ENCODE data around the gene ORMDL3. TPM values are rescaled to one million over a fixed set of nuclear protein-coding genes. Genes with fewer than 3 reads are reported as not detected.
"Not testable (repeated sequence)": the region's sequence is repeated elsewhere in the genome, so short reads cannot be mapped to it uniquely, and the experiment has no call there.

Gene ORMDL3
- total and polyA plus RNA-seq, 10 of the 15 experiments (the other 5 are each of a cell fraction or from before 2014, with no cell fraction given) = 8.8 to 98.1 (median 49.9) TPM

DNA sequence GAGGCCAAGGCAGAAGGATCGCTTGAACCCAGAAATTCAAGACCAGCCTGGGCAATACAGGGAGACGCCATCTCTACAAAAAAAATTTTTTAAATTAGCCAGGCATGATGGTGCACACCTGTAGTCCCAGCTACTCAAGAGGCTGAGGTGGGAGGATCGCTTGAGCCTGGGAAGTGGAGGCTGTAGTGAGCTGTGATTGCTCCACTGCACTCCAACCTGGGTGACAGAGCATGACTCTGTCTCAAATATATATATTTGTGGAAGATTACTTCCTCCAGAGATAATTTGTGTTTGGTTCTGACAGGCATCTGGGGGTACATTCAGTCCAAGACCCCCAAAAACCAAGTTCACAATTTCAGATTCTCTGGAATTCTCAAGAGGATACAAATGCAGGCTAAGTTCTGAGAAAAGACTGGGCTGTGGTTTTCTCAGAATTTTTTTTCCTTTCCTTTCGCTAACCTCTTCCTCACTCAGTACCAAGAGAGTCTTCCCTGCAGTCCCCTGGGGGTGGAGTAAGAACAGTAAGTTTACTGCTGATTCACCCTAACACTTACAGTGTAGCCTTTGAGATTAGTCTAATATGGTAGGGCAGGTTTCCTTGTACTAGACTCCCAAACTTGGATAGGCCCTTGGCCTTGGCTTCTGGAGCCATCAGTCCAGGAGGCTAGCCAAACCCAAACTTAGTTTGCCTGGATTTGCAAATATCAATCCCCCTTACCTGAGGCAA, 24.1 kb downstream of the ORMDL3 start:
- Histone ChIP-seq H3K27ac (ENCODE audit: control insufficient read depth, insufficient read depth) (peak overlapping the region; percentile 13; the same call in 1 of the 2 replicates), H3K4me1 (ENCODE audit: control insufficient read depth, insufficient read depth, low read length) (no peaks in the 10 kb centered on the region; the same call in 1 of the 2 replicates), H3K4me3 (no peak overlapping the region), H3K36me3 (ENCODE audit: control insufficient read depth in 2 of 2, insufficient read depth in 2 of 2, low read length in 1 of 2) (peaks cover 0 to 8% of the 10 kb centered on the region in 2 experiments; a peak in 2 of 4 replicates), H2AFZ (ENCODE audit: control insufficient read depth, low read depth, low read length) (no peak overlapping the region), H3K4me2 (ENCODE audit: control insufficient read depth, insufficient read depth) (no peak overlapping the region), H3K9me3 (replicated peaks; ENCODE audit: control insufficient read depth, insufficient read depth, low read length) (no peaks in the 10 kb centered on the region), H3K79me2 (ENCODE audit: control insufficient read depth, insufficient read depth, low read length) (no peaks in the 10 kb centered on the region), H3K27me3 (replicated peaks in 1 of 2; ENCODE audit: control insufficient read depth in 2 of 2, insufficient read depth in 2 of 2, low read length in 1 of 2) (no peaks in the 10 kb centered on the region), H4K20me1 (ENCODE audit: control insufficient read depth, insufficient read depth) (no peaks in the 10 kb centered on the region), H3K9ac (ENCODE audit: control insufficient read depth, insufficient read depth, low read length) (no peak overlapping the region)
- TF ChIP-seq USF1 (IDR thresholded peaks at IDR 0.05; ENCODE audit: borderline replicate concordance, extremely low read length, insufficient read depth, low read depth, low read length) (no peak), RUNX3 (IDR thresholded peaks at IDR 0.05; ENCODE audit: low read length) (peak; percentile 21; the same call in 1 of the 2 replicates), MEF2B (IDR thresholded peaks at IDR 0.05; ENCODE audit: partially characterized antibody, poor library complexity, severe bottlenecking) (peak; percentile 86), IKZF1 (conservative IDR thresholded peaks at IDR 0.05) (peak; percentile 55), BACH1 (IDR thresholded peaks at IDR 0.05; ENCODE audit: borderline replicate concordance) (no peak), IKZF2 (IDR thresholded peaks at IDR 0.05) (peak; percentile 24 to 38; a peak in 3 of 4 replicates), ZNF592 (IDR thresholded peaks at IDR 0.05) (no peak)
- DNase-seq (ENCODE audit: low read depth, low spot score) (no peak), FAIRE-seq (no peak), ATAC-seq (peak; percentile 87)
- in situ Hi-C loops (cut with MboI) = no loop called here
- POLR2A ChIA-PET = interaction anchor here (1.2 kb wide), 2 partner anchors 9 to 23 kb away, joined by 4 read pairs; no protein-coding TSS in a partner anchor
- CTCF ChIA-PET = interaction anchor here (0.7 to 1.0 kb wide), 3 partner anchors 8 to 14 kb away, joined by 3 to 5 read pairs (median 3); no protein-coding TSS in a partner anchor
- RAD21 ChIA-PET (ENCODE audit: unreplicated experiment) = no interaction called here
- no TSS peak for BruUV-seq (replicated peaks)
- SMC1A ChIA-PET (ENCODE audit: uncharacterized antibody, unreplicated experiment) = interaction anchor here (3.6 kb wide), 1 partner anchor 12 kb away, joined by 22 read pairs; no protein-coding TSS in a partner anchor
- intact Hi-C loops (cut with micrococcal nuclease; ENCODE audit: unreplicated experiment) = no loop called here
- WGBS (ENCODE audit: insufficient coverage, insufficient replicate concordance, low lambda C conversion rate, missing lambda C conversion rate) = 63% methylated on average over 4 of the region's 4 CpGs

DNA sequence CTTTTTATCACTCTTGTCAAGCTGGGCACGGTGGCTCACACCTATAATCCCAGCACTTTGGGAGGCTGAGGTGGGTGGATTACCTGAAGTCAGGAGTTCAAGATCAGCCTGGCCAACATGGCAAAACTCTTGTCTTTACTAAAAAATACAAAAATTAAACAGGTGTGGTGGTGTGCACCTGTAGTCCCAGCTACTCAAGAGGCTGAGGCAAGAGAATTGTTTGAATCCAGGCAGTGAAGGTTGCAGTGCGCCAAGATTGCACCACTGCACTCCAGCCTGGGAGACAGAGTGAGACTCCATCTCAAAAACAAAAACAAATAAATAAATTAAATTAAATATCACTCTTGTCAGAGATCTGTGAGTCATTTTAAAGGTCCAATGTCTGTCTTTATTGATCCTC, 25.4 kb downstream of the ORMDL3 start:
- ATAC-seq; H3K79me2 ChIP-seq (ENCODE audit: control insufficient read depth, insufficient read depth, low read length); H3K9ac ChIP-seq (ENCODE audit: control insufficient read depth, insufficient read depth, low read length); H3K4me1 ChIP-seq (ENCODE audit: control insufficient read depth, insufficient read depth, low read length); H4K20me1 ChIP-seq (ENCODE audit: control insufficient read depth, insufficient read depth); H3K4me2 ChIP-seq (ENCODE audit: control insufficient read depth, insufficient read depth); H3K36me3 ChIP-seq (ENCODE audit: control insufficient read depth in 2 of 2, insufficient read depth in 2 of 2, low read length in 1 of 2); FAIRE-seq; BruUV-seq (replicated peaks); H3K9me3 ChIP-seq (replicated peaks; ENCODE audit: control insufficient read depth, insufficient read depth, low read length); DNase-seq (ENCODE audit: low read depth, low spot score); H3K27ac ChIP-seq (ENCODE audit: control insufficient read depth, insufficient read depth); H3K4me3 ChIP-seq; H2AFZ ChIP-seq (ENCODE audit: control insufficient read depth, low read depth, low read length); intact Hi-C loops (cut with micrococcal nuclease; ENCODE audit: unreplicated experiment); in situ Hi-C loops (cut with MboI); H3K27me3 ChIP-seq (replicated peaks in 1 of 2; ENCODE audit: control insufficient read depth in 2 of 2, insufficient read depth in 2 of 2, low read length in 1 of 2): not testable (repeated sequence)
- ChIA-PET RAD21 (ENCODE audit: unreplicated experiment) (interaction anchor here (0.7 kb wide), 1 partner anchor 26 kb away, joined by 3 read pairs; no protein-coding TSS in a partner anchor), POLR2A (interaction anchor here (0.6 to 1.2 kb wide), 5 partner anchors 8 to 332 kb away, joined by 3 to 4 read pairs (median 3); no protein-coding TSS in a partner anchor), SMC1A (ENCODE audit: uncharacterized antibody, unreplicated experiment) (interaction anchor here (0.6 to 3.6 kb wide), 5 partner anchors 13 to 27 kb away, joined by 3 to 22 read pairs (median 3); no protein-coding TSS in a partner anchor), CTCF (interaction anchor here (0.7 to 1.3 kb wide), 4 partner anchors 13 to 248 kb away, joined by 3 to 5 read pairs (median 4); no protein-coding TSS in a partner anchor)
- whole genome bisulfite sequencing (ENCODE audit: insufficient coverage, insufficient replicate concordance, low lambda C conversion rate, missing lambda C conversion rate) = 96% methylated on average over 2 of the region's 2 CpGs

All from GM12878 (cell line).